Activated CD4-positive, alpha-beta T cell treated with anti-CD3 and anti-CD28 coated beads for 4 hours (primary cell): ENCODE data around the gene ESRP2.

Experiments
- DNase-seq, 2 donors: peaks; one replicate each; pipeline ENCODE4 v3.0.0-alpha.2; 2020

The ESRP2 gene

DNA sequence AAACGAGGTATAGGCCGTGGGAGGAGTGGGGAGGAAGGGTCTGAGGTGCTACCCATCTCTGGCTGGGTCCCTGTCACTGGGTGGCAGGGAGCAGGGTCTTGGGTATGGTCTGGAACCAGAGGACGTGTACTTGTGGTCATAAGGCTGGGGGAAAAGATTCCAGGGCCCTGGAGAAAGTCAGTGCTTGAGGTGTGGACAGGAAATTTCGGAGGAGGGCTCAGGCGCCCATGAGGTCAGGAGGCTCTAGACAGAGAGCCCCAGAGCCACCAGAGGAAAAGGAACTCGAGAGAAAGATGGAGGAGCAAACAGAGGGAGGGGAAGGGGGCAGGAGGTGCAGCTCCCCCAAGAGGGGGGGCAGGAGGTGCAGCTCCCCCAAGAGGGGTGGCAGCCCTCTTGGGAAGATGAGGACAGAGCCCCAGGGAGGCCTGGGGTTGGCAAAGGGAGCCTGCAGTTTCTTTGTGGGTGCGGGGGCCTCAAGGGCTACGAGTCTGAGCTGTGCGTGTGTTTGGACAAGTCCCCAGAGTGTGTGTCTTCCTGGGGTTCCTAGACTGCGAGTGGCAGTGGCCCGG lies 27.7 kb upstream of the ESRP2 start:
- no peak for DNase-seq

DNA sequence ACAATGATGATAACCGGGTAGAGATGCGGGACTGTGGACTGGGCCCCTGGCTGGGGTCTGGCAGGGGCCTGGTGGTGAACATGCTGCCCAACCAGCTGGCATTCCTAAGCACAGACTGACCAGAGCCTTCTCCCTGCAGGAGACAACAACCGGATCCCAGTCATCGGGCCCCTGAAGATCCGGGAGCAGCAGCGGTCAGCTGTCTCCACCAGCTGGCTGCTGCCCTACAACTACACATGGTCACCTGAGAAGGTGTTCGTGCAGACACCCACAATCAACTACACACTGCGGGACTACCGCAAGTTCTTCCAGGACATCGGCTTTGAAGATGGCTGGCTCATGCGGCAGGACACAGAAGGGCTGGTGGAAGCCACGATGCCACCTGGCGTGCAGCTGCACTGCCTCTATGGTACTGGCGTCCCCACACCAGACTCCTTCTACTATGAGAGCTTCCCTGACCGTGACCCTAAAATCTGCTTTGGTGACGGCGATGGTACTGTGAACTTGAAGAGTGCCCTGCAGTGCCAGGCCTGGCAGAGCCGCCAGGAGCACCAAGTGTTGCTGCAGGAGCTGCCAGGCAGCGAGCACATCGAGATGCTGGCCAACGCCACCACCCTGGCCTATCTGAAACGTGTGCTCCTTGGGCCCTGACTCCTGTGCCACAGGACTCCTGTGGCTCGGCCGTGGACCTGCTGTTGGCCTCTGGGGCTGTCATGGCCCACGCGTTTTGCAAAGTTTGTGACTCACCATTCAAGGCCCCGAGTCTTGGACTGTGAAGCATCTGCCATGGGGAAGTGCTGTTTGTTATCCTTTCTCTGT lies 23.3 kb upstream of the ESRP2 start:
- DNase-seq: no peak

DNA sequence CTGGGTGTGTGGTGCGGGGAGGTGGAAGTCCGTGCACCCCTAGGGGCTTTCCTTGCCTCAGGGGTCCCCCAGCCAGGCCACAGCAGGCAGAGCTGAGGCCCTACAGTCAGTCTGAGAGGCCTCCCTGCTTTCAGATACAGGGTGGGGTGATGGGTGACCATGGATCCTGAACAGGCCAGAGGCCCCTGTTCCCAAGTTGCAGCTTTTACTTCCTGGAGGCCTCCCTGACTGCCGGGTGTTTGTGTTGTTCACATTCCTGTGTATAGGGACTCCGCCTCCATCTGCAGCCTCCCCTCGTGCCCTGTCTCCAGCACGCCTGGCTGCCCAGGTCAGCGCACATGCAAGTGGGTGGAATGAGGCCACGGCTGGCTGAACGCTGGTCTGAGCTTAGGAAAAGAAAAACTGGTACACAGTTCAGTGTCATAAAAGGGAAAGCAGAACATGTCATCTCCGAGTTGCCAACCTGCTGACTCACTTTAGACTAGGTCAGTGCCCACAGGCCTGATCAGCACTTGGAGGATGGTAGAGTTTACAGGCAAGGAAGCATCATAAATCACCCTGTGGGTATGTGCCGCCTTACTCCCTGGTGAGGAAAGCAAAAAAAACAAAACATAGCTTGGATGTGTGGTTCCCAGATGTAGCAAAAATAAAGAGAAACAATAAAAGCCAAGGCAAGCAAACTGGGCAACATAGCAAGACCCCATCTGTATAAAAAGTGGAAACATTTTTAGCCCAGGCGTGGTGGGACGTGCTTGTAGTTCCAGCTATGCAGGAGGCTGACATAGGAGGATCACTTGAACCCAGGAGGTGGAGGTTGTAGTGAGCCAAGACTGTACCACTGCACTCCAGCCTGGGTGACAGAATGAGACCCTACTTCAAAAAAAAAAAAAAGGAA lies 22.2 kb upstream of the ESRP2 start:
- DNase-seq: no peak

- no peak for DNase-seq
Measured at GRCh38 chr16:68257251-68257905, 21.5 kb upstream of the ESRP2 start.

GRCh38 chr16:68255712-68256111 lies 19.8 kb upstream of the ESRP2 start:
- DNase-seq: no peak

GRCh38 chr16:68253721-68254120 lies 17.8 kb upstream of the ESRP2 start:
- no peak for DNase-seq

DNA sequence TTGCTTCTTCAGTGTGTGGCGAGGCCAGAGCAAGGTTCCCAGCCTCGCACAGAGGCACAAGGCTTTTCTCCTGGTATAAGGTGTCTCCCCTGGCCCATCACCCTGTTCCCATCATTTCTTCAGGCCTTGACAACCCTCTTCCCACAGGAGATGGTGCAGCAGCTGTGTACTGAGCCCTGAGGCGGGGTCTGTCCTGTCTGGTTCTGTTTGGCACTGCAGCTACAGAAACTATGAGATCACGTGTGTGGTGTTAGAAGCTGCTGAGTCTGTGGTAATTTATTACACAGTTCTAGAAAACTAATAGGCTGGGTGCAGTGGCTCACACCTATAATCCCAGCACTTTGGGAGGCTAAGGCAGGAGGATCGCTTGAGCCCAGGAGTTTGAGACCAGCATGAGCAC lies 16.5 kb upstream of the ESRP2 start:
- no peak for DNase-seq

DNA sequence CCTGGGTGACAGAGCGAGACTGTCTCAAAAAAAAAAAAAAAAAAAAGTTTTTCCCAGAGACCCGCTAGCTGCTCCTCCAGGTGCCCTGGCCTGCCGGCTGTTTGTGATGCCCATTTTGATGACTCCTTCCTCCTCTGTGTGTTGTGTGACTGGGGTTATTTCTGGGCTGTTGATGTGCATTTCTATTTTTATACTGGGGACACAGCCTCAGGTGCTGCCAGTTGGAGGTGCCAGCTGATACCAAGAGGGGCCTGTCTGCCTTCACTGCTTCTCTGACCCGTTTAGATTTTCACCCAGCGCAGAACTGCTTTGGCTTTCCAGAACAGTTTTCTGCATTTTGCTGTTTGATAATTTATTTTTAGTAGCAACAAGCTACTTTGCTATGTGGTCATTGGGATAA lies 15.9 kb upstream of the ESRP2 start:
- DNase-seq: no peak

- DNase-seq: no peak
Measured at GRCh38 chr16:68250951-68251350, 15.0 kb upstream of the ESRP2 start.

GRCh38 chr16:68249371-68249770 lies 13.4 kb upstream of the ESRP2 start:
- no peak for DNase-seq

GRCh38 chr16:68247932-68248331 lies 12.0 kb upstream of the ESRP2 start:
- DNase-seq: no peak

DNA sequence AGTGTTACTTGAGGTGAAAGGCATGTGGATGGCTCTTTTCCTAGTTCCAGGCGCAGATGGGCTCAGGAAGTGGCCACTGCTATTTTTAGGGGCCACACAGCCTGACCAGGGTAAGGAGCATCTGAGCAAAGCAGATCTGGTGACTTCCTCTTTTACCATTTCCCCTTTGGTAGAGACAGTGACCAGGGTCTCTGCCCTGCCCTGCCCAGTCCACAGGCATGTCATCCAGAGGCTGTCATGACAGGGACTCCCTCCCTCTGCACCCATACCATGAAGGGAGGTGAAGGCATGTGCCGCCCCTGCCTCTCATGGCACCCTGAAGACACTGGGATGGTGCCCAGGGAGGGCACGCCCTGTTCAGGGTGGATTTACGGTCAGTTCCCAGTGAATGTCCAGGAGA lies 11.5 kb upstream of the ESRP2 start:
- DNase-seq: no peak

- DNase-seq: no peak
Measured at GRCh38 chr16:68246666-68247065, 10.7 kb upstream of the ESRP2 start.

DNA sequence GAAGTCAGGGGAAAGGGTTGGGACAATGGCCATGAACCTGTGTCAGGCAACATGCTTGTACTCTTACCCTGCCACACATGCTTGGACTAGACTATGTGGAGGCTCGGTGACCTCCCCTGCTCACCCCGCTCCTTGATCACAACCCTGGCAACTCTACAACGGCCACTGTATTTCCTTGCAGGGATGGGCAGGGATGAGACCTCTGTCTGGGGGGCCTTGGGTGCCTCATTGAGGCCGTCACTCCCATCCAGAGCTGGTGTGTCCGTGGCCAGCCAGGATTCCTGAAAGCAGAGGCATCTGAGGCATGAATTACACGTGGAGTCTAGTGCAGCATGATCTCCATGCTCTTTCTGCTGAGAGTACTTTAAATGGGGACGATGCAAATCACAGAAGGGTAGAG lies 10.2 kb upstream of the ESRP2 start:
- DNase-seq: no peak

DNA sequence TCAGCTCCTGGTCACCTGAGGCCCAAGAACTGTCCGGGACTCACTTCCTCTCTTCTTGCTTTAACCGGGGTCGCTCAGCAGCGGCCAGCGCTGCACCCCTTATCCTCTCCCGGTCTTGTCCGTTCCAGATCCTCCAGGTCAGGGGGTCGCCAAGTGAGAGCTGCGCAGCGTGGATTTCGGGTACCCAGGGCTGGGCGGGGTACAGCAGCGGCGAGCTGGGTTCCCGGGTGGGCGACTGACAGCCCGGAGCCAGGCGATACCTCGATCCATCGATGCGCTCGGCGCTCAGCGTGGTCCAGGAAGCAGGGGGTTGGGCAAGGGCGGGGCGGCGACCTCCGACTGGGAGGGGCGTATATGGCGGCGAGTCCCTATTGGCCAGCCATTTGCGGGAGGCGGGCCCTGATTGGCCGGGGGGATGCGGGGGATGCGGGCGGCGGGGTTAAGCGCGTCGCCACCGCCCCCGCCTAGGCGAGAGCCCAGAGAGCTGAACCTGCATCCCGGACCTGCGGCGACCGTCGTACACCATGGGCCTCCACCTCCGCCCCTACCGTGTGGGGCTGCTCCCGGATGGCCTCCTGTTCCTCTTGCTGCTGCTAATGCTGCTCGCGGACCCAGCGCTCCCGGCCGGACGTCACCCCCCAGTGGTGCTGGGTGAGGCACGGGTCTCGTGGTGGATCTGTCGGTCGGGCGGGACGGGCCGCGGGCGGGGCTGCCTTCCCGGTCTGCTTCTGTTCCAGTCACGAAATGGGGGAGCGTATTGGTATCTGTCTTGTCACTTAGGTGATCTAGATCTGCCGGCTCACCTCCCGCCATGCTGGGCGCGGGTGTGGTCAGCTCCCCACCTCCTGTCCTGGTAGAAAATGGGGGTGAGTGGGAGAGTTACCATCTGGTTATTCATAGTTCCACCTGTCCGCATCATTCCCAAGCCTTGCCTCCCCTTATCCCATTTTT lies 9.3 kb upstream of the ESRP2 start, which contains the start of gene PLA2G15:
PLA2G15 (plus strand) TSS at position 471 of the 951 bp plus-strand sequence; CDS start at position 525, 54 bp downstream.
- peak; percentile 96 to 98 for DNase-seq

GRCh38 chr16:68244481-68244902 lies 8.6 kb upstream of the ESRP2 start:
- DNase-seq: no peak

GRCh38 chr16:68242926-68243858 lies 7.3 kb upstream of the ESRP2 start:
- DNase-seq: no peak

DNA sequence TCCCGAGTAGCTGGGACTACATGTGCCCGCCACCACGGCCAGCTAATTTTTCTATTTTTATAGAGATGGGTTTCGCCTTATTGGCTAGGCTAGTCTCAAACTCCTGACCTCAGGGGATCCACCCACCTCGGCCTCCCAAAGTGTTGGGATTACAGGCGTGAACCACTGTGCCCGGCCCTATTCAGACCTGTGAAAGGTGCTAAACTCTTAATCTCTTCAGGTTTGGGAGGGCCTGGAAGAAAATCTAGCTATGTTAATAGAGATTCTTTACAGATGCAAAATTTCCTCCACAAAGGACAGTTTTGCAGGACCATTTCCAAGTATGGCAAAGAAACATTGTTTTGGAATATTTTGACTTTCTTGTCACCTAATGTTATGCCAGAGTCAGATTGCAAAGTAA lies 6.2 kb upstream of the ESRP2 start:
- DNase-seq: no peak

DNA sequence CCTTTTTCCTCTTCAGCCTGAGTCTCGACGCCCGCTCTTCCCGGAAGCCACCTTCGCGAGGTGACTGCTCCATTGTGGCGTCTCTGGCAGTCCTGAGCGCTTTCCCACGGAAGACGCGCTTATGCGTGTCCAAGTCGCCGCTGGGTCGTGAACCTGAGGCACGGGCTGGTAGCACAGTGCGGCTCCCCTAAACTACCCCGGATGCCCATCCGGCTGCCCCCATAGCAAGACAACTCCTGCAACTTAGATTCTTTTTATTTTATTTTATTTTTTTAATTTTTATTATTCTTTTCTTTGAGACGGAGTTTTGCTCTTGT lies 2.1 kb upstream of the ESRP2 start:
- DNase-seq: no peak

GRCh38 chr16:68237243-68238028 lies 1.5 kb upstream of the ESRP2 start:
- DNase-seq: peak; percentile 88 to 92
